ENCODE measurements around the gene EMILIN1. TPM values are rescaled to one million over a fixed set of nuclear protein-coding genes. Genes with fewer than 3 reads are reported as not detected.
A peak's percentile ranks its signal among the peaks of the same experiment; 100 is the strongest.

Gene EMILIN1
- total RNA-seq, 4 donors from 2014 or later, result 7.9 to 32.2 (median 13.3) TPM

- peaks cover 0 to 48% (median 0%) of the 10 kb centered on the region in 3 donors for H3K36me3 ChIP-seq
Measured at GRCh38 chr2:27057184-27057583, 21.2 kb upstream of the EMILIN1 start.

GRCh38 chr2:27058210-27058609 is 20.2 kb upstream of the EMILIN1 start:
- TF ChIP-seq POLR2A (IDR thresholded peaks at IDR 0.05) (no peak), CTCF (IDR thresholded peaks at IDR 0.05) (no peak)
- Histone ChIP-seq H3K27me3 (no peaks in the 10 kb centered on the region), H3K4me1 (no peaks in the 10 kb centered on the region), H3K9me3 (no peaks in the 10 kb centered on the region), H3K27ac (no peak overlapping the region), H3K4me3 (no peak overlapping the region), H3K36me3 (peaks cover 0 to 48% (median 0%) of the 10 kb centered on the region in 3 donors)
- DNase-seq, result peak in 1 of 3 donors; percentile 34

More at GRCh38 chr2:27057184-27057583, 21.2 kb upstream of the EMILIN1 start:
- H3K4me3 ChIP-seq, result no peak overlapping the region
- no peaks in the 10 kb centered on the region for H3K9me3 ChIP-seq
- H3K4me1 ChIP-seq, result peaks cover 0 to 4% (median under 1%) of the 10 kb centered on the region in 4 donors
- DNase-seq, result peak in 1 of 3 donors; percentile 11
- H3K27ac ChIP-seq, result no peak overlapping the region
- H3K27me3 ChIP-seq, result no peaks in the 10 kb centered on the region
- no peak for TF ChIP-seq CTCF (IDR thresholded peaks at IDR 0.05)
- TF ChIP-seq POLR2A (IDR thresholded peaks at IDR 0.05), result no peak

- Histone ChIP-seq H3K9me3 (no peaks in the 10 kb centered on the region), H3K27ac (no peak overlapping the region), H3K36me3 (peaks cover 0 to 41% (median 0%) of the 10 kb centered on the region in 3 donors), H3K4me1 (no peaks in the 10 kb centered on the region), H3K27me3 (no peaks in the 10 kb centered on the region), H3K4me3 (no peak overlapping the region)
- peak in 1 of 3 donors; percentile 40 for DNase-seq
- no peak for TF ChIP-seq POLR2A (IDR thresholded peaks at IDR 0.05)
- TF ChIP-seq CTCF (IDR thresholded peaks at IDR 0.05), result no peak
Measured at GRCh38 chr2:27059141-27059820, 19.1 kb upstream of the EMILIN1 start.

GRCh38 chr2:27060323-27060722 is 18.1 kb upstream of the EMILIN1 start:
- Histone ChIP-seq H3K27ac (no peak overlapping the region), H3K4me1 (no peaks in the 10 kb centered on the region), H3K36me3 (peaks cover 0 to 30% (median 0%) of the 10 kb centered on the region in 3 donors), H3K27me3 (no peaks in the 10 kb centered on the region), H3K4me3 (no peak overlapping the region), H3K9me3 (no peaks in the 10 kb centered on the region)
- no peak for TF ChIP-seq CTCF (IDR thresholded peaks at IDR 0.05)
- TF ChIP-seq POLR2A (IDR thresholded peaks at IDR 0.05), result no peak
- DNase-seq, result no peak

- DNase-seq, result peak in 1 of 3 donors; percentile 11
- H3K4me1 ChIP-seq, result peaks cover 0 to 17% (median 1%) of the 10 kb centered on the region in 4 donors
- no peak overlapping the region for H3K4me3 ChIP-seq
- H3K27ac ChIP-seq, result no peak overlapping the region
- H3K9me3 ChIP-seq, result no peaks in the 10 kb centered on the region
- H3K36me3 ChIP-seq, result peaks cover 0 to 32% (median 0%) of the 10 kb centered on the region in 3 donors
- H3K27me3 ChIP-seq, result no peaks in the 10 kb centered on the region
- no peak for TF ChIP-seq POLR2A (IDR thresholded peaks at IDR 0.05)
- no peak for TF ChIP-seq CTCF (IDR thresholded peaks at IDR 0.05)
Measured at GRCh38 chr2:27065128-27065527, 13.3 kb upstream of the EMILIN1 start.
